Body of pancreas (tissue), 4 donors: Measurements from ENCODE around the gene BAZ2B. TPM values are rescaled to one million over a fixed set of nuclear protein-coding genes. Genes with fewer than 3 reads are reported as not detected.

Experiments used
- ATAC-seq: fragments of 150-250 bp; one replicate; pipeline ENCODE4 v1.9.1; 2016
- DNase-seq, 4 donors: peaks; one replicate each; pipeline ENCODE4 v3.0.0-alpha.2; 2019
- H3K27ac ChIP-seq, 4 donors: fragments of 200-600 bp; sonication (generic); 1 replicate in 3 of 4; 2 replicates in 1 of 4; pipeline versions ENCODE4 v1.5.1 to v1.6.1; 2016 to 2019; ENCODE audit warnings: mild to moderate bottlenecking in 1 of 4, mixed read lengths in 1 of 4, moderate library complexity in 1 of 4
- H3K27me3 ChIP-seq, 2 donors: fragments of 200-600 bp; sonication (generic); one replicate each; pipeline ENCODE4 v1.6.0; 2016; ENCODE audit warnings: mild to moderate bottlenecking in 1 of 2
- H3K36me3 ChIP-seq, 2 donors: fragments of 200-600 bp; sonication (generic); replicated peaks in 1 of 2; 2 replicates each; pipeline ENCODE4 v1.5.1; 2016; ENCODE audit warnings: low read depth in 2 of 2; ENCODE audit not compliant: insufficient read depth in 1 of 2
- H3K4me1 ChIP-seq: fragments of 200-600 bp; sonication (generic); one replicate; pipeline ENCODE4 v1.6.0; 2016
- H3K4me3 ChIP-seq, 2 donors: fragments of 200-600 bp; sonication (generic); 1 replicate in 1 of 2; 2 replicates in 1 of 2; pipeline ENCODE4 v1.5.1; 2016 to 2019
- H3K9me3 ChIP-seq, 3 donors: fragments of 200-600 bp; sonication (generic); 1 replicate in 2 of 3; 2 replicates in 1 of 3; pipeline ENCODE4 v1.5.1; 2016
- POLR2A ChIP-seq, 3 donors: fragments of 450-650 bp; IDR thresholded peaks; one replicate each; pipeline ENCODE4 v1.6.1; 2016; ENCODE audit warnings: antibody characterized with exemption in 3 of 3, mild to moderate bottlenecking in 2 of 3
- WGBS, 2 donors: methylation state at CpG; one replicate each; pipeline ENCODE4 v1.1.5; 2017; 5-methylcytosine and 5-hydroxymethylcytosine counted together
- intact Hi-C: fragments of 100-400 bp; cut with DNase I; formaldehyde crosslinking; loops from one replicate; pipeline ENCODE4 v1.15.1; 2023
- total RNA-seq, 2 donors: library from RNA; depleted of rRNA; stranded (reverse); fragments of >200 nt; gene quantifications; one replicate each; pipeline ENCODE4 v1.1.0, GENCODE V29; 2016
- TF ChIP-seq, protein P1 (sequence below), 7 experiments: fragments of 450-650 bp in 4 of 7; fragments of 200-600 bp in 3 of 7; sonication (generic) in 3 of 7; IDR thresholded peaks; one replicate each; pipeline ENCODE4 v1.5.1; 2016 to 2019; ENCODE audit warnings: antibody characterized with exemption in 7 of 7

BAZ2B gene, protein sequence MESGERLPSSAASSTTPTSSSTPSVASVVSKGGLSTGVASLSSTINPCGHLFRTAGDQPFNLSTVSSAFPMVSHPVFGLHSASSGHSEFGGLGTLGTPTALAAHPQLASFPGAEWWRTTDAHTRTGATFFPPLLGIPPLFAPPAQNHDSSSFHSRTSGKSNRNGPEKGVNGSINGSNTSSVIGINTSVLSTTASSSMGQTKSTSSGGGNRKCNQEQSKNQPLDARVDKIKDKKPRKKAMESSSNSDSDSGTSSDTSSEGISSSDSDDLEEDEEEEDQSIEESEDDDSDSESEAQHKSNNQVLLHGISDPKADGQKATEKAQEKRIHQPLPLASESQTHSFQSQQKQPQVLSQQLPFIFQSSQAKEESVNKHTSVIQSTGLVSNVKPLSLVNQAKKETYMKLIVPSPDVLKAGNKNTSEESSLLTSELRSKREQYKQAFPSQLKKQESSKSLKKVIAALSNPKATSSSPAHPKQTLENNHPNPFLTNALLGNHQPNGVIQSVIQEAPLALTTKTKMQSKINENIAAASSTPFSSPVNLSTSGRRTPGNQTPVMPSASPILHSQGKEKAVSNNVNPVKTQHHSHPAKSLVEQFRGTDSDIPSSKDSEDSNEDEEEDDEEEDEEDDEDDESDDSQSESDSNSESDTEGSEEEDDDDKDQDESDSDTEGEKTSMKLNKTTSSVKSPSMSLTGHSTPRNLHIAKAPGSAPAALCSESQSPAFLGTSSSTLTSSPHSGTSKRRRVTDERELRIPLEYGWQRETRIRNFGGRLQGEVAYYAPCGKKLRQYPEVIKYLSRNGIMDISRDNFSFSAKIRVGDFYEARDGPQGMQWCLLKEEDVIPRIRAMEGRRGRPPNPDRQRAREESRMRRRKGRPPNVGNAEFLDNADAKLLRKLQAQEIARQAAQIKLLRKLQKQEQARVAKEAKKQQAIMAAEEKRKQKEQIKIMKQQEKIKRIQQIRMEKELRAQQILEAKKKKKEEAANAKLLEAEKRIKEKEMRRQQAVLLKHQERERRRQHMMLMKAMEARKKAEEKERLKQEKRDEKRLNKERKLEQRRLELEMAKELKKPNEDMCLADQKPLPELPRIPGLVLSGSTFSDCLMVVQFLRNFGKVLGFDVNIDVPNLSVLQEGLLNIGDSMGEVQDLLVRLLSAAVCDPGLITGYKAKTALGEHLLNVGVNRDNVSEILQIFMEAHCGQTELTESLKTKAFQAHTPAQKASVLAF (N-terminal part only)
- 100 to 1,000 TPM in 1 of 2 donors, 10 to 100 TPM in 1; 62.5 to 104 TPM for total RNA-seq

GRCh38 chr2:159616286-159616701 lies at the start of gene BAZ2B:
Gene BAZ2B, minus strand, starts transcription at chr2:159616548. Its CDS starts 137,829 bp downstream, at chr2:159478719.
- intact Hi-C loops = no loop called here
- TF ChIP-seq, protein P1, sequence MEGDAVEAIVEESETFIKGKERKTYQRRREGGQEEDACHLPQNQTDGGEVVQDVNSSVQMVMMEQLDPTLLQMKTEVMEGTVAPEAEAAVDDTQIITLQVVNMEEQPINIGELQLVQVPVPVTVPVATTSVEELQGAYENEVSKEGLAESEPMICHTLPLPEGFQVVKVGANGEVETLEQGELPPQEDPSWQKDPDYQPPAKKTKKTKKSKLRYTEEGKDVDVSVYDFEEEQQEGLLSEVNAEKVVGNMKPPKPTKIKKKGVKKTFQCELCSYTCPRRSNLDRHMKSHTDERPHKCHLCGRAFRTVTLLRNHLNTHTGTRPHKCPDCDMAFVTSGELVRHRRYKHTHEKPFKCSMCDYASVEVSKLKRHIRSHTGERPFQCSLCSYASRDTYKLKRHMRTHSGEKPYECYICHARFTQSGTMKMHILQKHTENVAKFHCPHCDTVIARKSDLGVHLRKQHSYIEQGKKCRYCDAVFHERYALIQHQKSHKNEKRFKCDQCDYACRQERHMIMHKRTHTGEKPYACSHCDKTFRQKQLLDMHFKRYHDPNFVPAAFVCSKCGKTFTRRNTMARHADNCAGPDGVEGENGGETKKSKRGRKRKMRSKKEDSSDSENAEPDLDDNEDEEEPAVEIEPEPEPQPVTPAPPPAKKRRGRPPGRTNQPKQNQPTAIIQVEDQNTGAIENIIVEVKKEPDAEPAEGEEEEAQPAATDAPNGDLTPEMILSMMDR (IDR thresholded peaks at IDR 0.05) = no peak
- peak in 2 of 3 donors; percentile 49 to 55 for TF ChIP-seq POLR2A (IDR thresholded peaks at IDR 0.05)
- Histone ChIP-seq H3K4me3 (peak within 1 kb of the TSS; percentile 19 to 68), H3K27ac (peak within 1 kb of the TSS; percentile 88 to 98 (median 96)), H3K27me3 (no peaks in the 10 kb centered on the region), H3K4me1 (peaks cover 32% of the 10 kb centered on the region), H3K36me3 (no peaks in the 10 kb centered on the region), H3K9me3 (no peaks in the 10 kb centered on the region)
- peak; percentile 26 to 48 (median 32) for DNase-seq
- peak; percentile 56 for ATAC-seq
- 0% methylated on average over 6 of the region's 6 CpGs for WGBS, 2 donors

DNA sequence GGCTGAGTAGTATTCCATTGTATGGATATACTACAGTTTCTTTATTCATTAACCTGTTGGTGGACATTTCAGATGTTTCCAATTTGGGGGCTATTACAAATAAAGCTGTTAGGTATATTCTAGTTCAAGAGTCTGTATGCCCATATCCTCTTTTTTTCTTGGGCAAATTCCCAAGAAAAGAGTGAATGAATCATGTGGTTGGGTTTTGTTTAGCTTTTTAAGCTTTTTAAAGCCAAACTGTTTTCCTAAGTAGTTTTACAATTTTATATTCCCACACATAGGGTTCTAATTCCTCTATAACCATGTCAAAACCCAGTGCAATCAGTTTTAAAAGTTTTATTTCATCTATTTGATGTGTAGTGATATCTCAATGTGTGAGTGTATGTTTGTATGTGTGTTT lies 44.9 kb upstream of the BAZ2B start:
- H3K27me3 ChIP-seq = no peaks in the 10 kb centered on the region
- DNase-seq (no peak), ATAC-seq (no peak)
- H3K27ac ChIP-seq = no peak overlapping the region
- no peaks in the 10 kb centered on the region for H3K4me1 ChIP-seq
- intact Hi-C loops = no loop called here
- no peaks in the 10 kb centered on the region for H3K9me3 ChIP-seq
- TF ChIP-seq, protein P1 (IDR thresholded peaks at IDR 0.05) = no peak
- TF ChIP-seq POLR2A (IDR thresholded peaks at IDR 0.05) = no peak
- H3K36me3 ChIP-seq = no peaks in the 10 kb centered on the region
- no peak overlapping the region for H3K4me3 ChIP-seq

- WGBS, 2 donors = 65 to 77% methylated on average over 6 of the region's 6 CpGs
- DNase-seq (peak in 2 of 4 donors; percentile 32 to 37), ATAC-seq (no peak)
- intact Hi-C loops = no loop called here
- no peaks in the 10 kb centered on the region for H3K27me3 ChIP-seq
- no peak overlapping the region for H3K4me3 ChIP-seq
- peaks cover 0 to 4% (median 0%) of the 10 kb centered on the region in 3 donors for H3K9me3 ChIP-seq
- no peaks in the 10 kb centered on the region for H3K36me3 ChIP-seq
- no peaks in the 10 kb centered on the region for H3K4me1 ChIP-seq
- no peak overlapping the region for H3K27ac ChIP-seq
- TF ChIP-seq POLR2A (IDR thresholded peaks at IDR 0.05) = no peak
- TF ChIP-seq, protein P1 (IDR thresholded peaks at IDR 0.05) = no peak
These were observed 42.8 kb upstream of the BAZ2B start for GRCh38 chr2:159658881-159659873.

- Histone ChIP-seq H3K4me1 (no peaks in the 10 kb centered on the region), H3K36me3 (no peaks in the 10 kb centered on the region), H3K27me3 (no peaks in the 10 kb centered on the region), H3K9me3 (peaks cover 0 to 4% (median 0%) of the 10 kb centered on the region in 3 donors), H3K27ac (no peak overlapping the region), H3K4me3 (no peak overlapping the region)
- WGBS, 2 donors = 66 to 83% methylated on average over 2 of the region's 2 CpGs
- no peak for TF ChIP-seq POLR2A (IDR thresholded peaks at IDR 0.05)
- TF ChIP-seq, protein P1 (IDR thresholded peaks at IDR 0.05) = no peak
- intact Hi-C loops = no loop called here
- DNase-seq (no peak), ATAC-seq (no peak)
These were observed 37.6 kb upstream of the BAZ2B start for GRCh38 chr2:159653962-159654361.
